Activated naive CD8-positive, alpha-beta T cell treated with anti-CD3 and anti-CD28 coated beads, Interleukin-2, amount 50 U/mL, for 24 hours (primary cell): ENCODE results near the gene ADSS1.

Experiments
- ATAC-seq: fragments of 150-1000 bp; cut with Tn5 transposase; one replicate; pipeline ENCODE4 v1.10.0; 2021
- DNase-seq: peaks from one replicate; pipeline ENCODE4 v3.0.0; 2021
- H3K27ac Mint-ChIP-seq: one replicate; pipeline ENCODE4 v1.8.0; 2021; ENCODE audit warnings: mild to moderate bottlenecking, mixed read lengths
- H3K27me3 Mint-ChIP-seq: one replicate; pipeline ENCODE4 v1.8.0; 2021; ENCODE audit warnings: mixed read lengths
- H3K36me3 Mint-ChIP-seq: one replicate; pipeline ENCODE4 v1.8.0; 2021; ENCODE audit warnings: low read depth, mixed read lengths
- H3K4me1 Mint-ChIP-seq: one replicate; pipeline ENCODE4 v1.8.0; 2021; ENCODE audit warnings: mixed read lengths
- H3K4me3 Mint-ChIP-seq: one replicate; pipeline ENCODE4 v1.8.0; 2021; ENCODE audit warnings: mild to moderate bottlenecking, moderate library complexity, mixed read lengths
- H3K9me3 Mint-ChIP-seq: one replicate; pipeline ENCODE4 v1.8.0; 2021; ENCODE audit warnings: mixed read lengths

ADSS1 gene

GRCh38 chr14:104738375-104739019 lies 14.5 kb downstream of the ADSS1 start:
- Mint-ChIP-seq H3K9me3 (no peaks in the 10 kb centered on the region), H3K4me3 (no peak overlapping the region), H3K36me3 (no peaks in the 10 kb centered on the region), H3K4me1 (peaks cover 2% of the 10 kb centered on the region), H3K27me3 (no peaks in the 10 kb centered on the region), H3K27ac (no peak overlapping the region)
- DNase-seq (no peak), ATAC-seq (no peak)

- Mint-ChIP-seq H3K4me1 (peaks cover 2% of the 10 kb centered on the region), H3K9me3 (no peaks in the 10 kb centered on the region), H3K27ac (no peak overlapping the region), H3K36me3 (no peaks in the 10 kb centered on the region), H3K27me3 (no peaks in the 10 kb centered on the region), H3K4me3 (no peak overlapping the region)
- DNase-seq, result no peak
- ATAC-seq, result no peak
Measured at GRCh38 chr14:104739026-104739425, 15.0 kb downstream of the ADSS1 start.

- no peak for ATAC-seq
- H3K9me3 Mint-ChIP-seq, result no peaks in the 10 kb centered on the region
- peaks cover 2% of the 10 kb centered on the region for H3K4me1 Mint-ChIP-seq
- no peak overlapping the region for H3K4me3 Mint-ChIP-seq
- no peak for DNase-seq
- no peaks in the 10 kb centered on the region for H3K36me3 Mint-ChIP-seq
- no peak overlapping the region for H3K27ac Mint-ChIP-seq
- no peaks in the 10 kb centered on the region for H3K27me3 Mint-ChIP-seq
Measured at GRCh38 chr14:104739546-104740516, 15.8 kb downstream of the ADSS1 start.

GRCh38 chr14:104741108-104741802 lies 17.2 kb downstream of the ADSS1 start:
- Mint-ChIP-seq H3K27me3 (no peaks in the 10 kb centered on the region), H3K27ac (no peak overlapping the region), H3K4me1 (peaks cover 13% of the 10 kb centered on the region), H3K4me3 (no peak overlapping the region), H3K36me3 (no peaks in the 10 kb centered on the region), H3K9me3 (no peaks in the 10 kb centered on the region)
- DNase-seq, result no peak
- ATAC-seq, result no peak

- no peaks in the 10 kb centered on the region for H3K36me3 Mint-ChIP-seq
- no peaks in the 10 kb centered on the region for H3K27me3 Mint-ChIP-seq
- H3K9me3 Mint-ChIP-seq, result no peaks in the 10 kb centered on the region
- H3K4me3 Mint-ChIP-seq, result no peak overlapping the region
- peaks cover 18% of the 10 kb centered on the region for H3K4me1 Mint-ChIP-seq
- ATAC-seq, result no peak
- no peak for DNase-seq
- no peak overlapping the region for H3K27ac Mint-ChIP-seq
Measured at GRCh38 chr14:104741803-104742251, 17.8 kb downstream of the ADSS1 start.

GRCh38 chr14:104742586-104743455 lies 18.8 kb downstream of the ADSS1 start:
- H3K27me3 Mint-ChIP-seq, result no peaks in the 10 kb centered on the region
- no peak for ATAC-seq
- H3K4me3 Mint-ChIP-seq, result no peak overlapping the region
- no peak for DNase-seq
- no peaks in the 10 kb centered on the region for H3K36me3 Mint-ChIP-seq
- H3K4me1 Mint-ChIP-seq, result peaks cover 18% of the 10 kb centered on the region
- H3K9me3 Mint-ChIP-seq, result no peaks in the 10 kb centered on the region
- no peak overlapping the region for H3K27ac Mint-ChIP-seq

- Mint-ChIP-seq H3K27ac (no peak overlapping the region), H3K4me1 (peaks cover 18% of the 10 kb centered on the region), H3K36me3 (no peaks in the 10 kb centered on the region), H3K9me3 (no peaks in the 10 kb centered on the region), H3K27me3 (no peaks in the 10 kb centered on the region), H3K4me3 (no peak overlapping the region)
- ATAC-seq (no peak), DNase-seq (no peak)
Measured at GRCh38 chr14:104743461-104744380, 19.7 kb downstream of the ADSS1 start.

- H3K27ac Mint-ChIP-seq, result no peak overlapping the region
- no peaks in the 10 kb centered on the region for H3K9me3 Mint-ChIP-seq
- H3K27me3 Mint-ChIP-seq, result no peaks in the 10 kb centered on the region
- H3K4me1 Mint-ChIP-seq, result peaks cover 18% of the 10 kb centered on the region
- H3K4me3 Mint-ChIP-seq, result no peak overlapping the region
- ATAC-seq (no peak), DNase-seq (no peak)
- H3K36me3 Mint-ChIP-seq, result no peaks in the 10 kb centered on the region
Measured at GRCh38 chr14:104744484-104744883, 20.5 kb downstream of the ADSS1 start.

- no peak for DNase-seq
Measured at GRCh38 chr14:104745431-104745830, 21.4 kb downstream of the ADSS1 start.

GRCh38 chr14:104746071-104746545 lies 22.1 kb downstream of the ADSS1 start:
- Mint-ChIP-seq H3K36me3 (no peaks in the 10 kb centered on the region), H3K9me3 (no peaks in the 10 kb centered on the region), H3K27me3 (no peaks in the 10 kb centered on the region), H3K4me3 (no peak overlapping the region), H3K27ac (no peak overlapping the region), H3K4me1 (peaks cover 16% of the 10 kb centered on the region)
- DNase-seq (peak; percentile 44), ATAC-seq (peak; percentile 69)

More at GRCh38 chr14:104745431-104745830, 21.4 kb downstream of the ADSS1 start:
- Mint-ChIP-seq H3K9me3 (no peaks in the 10 kb centered on the region), H3K36me3 (no peaks in the 10 kb centered on the region), H3K4me1 (peaks cover 16% of the 10 kb centered on the region), H3K27me3 (no peaks in the 10 kb centered on the region), H3K27ac (no peak overlapping the region), H3K4me3 (no peak overlapping the region)
- no peak for ATAC-seq

GRCh38 chr14:104746934-104747481 lies 23.0 kb downstream of the ADSS1 start:
- H3K36me3 Mint-ChIP-seq, result no peaks in the 10 kb centered on the region
- H3K4me3 Mint-ChIP-seq, result no peak overlapping the region
- no peaks in the 10 kb centered on the region for H3K9me3 Mint-ChIP-seq
- peaks cover 16% of the 10 kb centered on the region for H3K4me1 Mint-ChIP-seq
- H3K27me3 Mint-ChIP-seq, result no peaks in the 10 kb centered on the region
- ATAC-seq (no peak), DNase-seq (no peak)
- no peak overlapping the region for H3K27ac Mint-ChIP-seq

GRCh38 chr14:104747876-104748275 lies 23.8 kb downstream of the ADSS1 start:
- no peaks in the 10 kb centered on the region for H3K9me3 Mint-ChIP-seq
- H3K4me1 Mint-ChIP-seq, result peaks cover 16% of the 10 kb centered on the region
- no peaks in the 10 kb centered on the region for H3K27me3 Mint-ChIP-seq
- H3K27ac Mint-ChIP-seq, result no peak overlapping the region
- peaks cover 1% of the 10 kb centered on the region for H3K36me3 Mint-ChIP-seq
- DNase-seq (no peak), ATAC-seq (no peak)
- no peak overlapping the region for H3K4me3 Mint-ChIP-seq
